Measurements from ENCODE around the gene GAREM2.
"Not testable (repeated sequence)": the region's sequence is repeated elsewhere in the genome, so short reads cannot be mapped to it uniquely, and the experiment has no call there.

The GAREM2 gene

DNA sequence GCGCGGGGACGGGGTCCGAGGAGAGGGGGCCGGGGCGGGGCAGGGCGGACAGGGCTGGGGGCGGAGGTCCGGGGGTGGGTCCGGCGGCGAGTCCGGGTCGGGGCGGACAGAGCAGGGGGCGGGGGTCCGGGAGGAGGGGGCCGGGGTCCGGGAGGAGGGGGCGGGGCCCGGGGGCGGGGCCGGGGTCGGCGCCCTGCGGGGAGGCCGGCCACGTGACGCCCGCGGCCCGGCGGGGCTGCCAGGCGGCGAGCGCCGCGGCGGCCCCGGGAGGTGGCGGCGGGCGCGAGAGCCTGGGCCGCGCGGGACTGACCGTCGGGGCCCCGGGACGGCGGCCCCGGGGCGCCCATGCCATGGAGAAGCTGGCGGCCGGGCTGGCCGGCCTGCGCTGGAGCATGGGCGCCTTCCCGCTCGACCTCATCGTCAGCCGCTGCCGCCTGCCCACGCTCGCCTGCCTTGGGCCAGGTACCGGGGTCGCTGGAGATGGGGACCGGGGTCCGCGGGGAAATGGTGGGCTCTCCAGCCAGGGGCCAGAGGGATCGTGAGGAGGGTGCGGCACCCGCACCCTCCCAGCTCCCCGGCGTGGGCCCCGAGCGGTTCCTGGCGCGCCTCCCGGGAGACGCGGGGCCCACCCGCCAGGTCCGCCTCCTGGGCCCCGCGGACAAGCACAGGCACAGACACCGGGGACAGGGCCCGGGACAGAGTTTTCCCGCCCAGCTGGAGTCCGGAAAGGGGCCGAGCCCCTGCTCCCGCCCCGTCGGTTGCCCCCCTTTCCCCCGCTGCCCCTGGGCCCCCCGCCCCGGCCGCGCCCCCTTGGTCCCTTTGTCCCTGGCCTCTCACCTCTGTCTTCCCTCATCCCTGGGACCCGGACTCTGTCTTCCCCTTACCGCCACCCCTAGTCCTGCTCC is at the start of gene GAREM2:
GAREM2 (plus strand) TSS at position 218 of the 905 bp plus-strand sequence; CDS start at position 351, 133 bp downstream.
- no peak for DNase-seq

DNA sequence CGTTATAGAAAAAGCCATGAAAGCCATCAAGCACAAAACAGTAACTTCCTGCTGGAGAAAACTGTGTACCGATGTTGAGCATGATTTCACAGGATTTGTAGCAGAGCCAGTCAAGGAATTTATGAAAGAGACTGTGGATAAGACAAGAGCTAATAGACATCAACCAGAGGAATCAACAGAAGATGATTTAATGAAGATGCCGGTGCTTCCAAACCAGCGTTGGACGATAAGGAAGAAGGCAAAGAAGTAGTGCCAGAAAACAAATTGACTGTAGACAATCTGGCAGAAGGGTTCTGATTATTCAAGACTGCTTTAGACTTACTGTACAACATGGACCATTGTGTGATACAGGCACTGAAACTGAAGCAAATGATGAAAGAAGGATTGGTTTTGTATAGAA is 49.5 kb upstream of the GAREM2 start:
- DNase-seq = no peak

DNA sequence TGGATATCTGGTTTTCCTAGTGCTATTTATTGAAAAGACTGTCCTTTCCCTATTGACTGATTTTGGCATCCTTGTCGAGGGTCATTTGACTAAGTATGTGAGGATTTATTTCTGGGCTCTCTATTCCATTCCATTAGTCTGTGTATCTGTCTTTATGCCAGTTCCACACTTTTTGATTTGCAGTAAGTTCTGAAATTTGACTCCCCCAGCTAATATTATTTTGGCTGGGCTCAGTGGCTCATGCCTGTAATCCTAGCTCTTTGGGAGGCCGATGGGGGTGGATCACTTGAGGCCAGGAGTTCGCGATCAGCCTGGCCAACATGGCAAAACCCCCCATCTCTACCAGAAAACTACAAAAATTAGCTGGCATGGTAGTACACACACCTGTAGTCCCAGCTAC is 46.8 kb upstream of the GAREM2 start:
- DNase-seq = no peak

DNA sequence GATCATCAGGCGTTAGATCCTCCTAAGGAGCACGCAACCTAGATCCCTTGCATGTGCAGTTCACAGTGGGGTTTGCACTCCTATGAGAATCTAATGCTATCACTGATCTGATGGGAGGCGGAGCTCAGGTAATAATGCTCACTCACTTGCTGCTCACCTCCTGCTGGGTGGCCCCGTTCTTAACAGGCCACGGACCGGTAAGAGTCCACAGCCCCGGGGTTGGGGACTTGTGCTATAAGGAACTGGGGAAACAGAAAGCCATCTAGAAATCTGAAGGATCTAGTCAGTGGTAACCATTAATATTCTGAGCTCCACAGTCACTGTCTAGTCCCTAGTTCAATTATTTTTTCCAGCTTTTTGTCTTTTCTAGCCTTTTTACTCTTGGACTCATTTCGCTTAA is 44.7 kb upstream of the GAREM2 start:
- DNase-seq = no peak

DNA sequence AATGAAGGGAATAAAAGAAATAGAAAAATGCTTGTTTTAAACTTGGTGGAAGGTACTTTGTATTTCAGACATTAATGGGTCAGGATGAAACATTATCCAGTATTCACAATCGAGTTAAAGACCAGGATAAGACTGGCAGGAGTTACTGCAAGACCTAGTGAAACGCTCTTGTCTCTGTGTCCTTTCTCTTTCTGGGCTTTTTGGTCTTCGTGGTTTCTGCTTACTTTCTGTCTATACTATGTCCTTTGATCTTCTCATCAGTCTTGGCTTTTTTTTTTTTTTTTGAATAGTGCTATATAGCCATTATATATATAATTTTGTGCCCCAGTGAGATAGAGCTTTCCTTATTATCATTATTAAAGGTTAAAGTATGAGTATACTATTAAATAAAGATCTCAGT is 42.1 kb upstream of the GAREM2 start:
- DNase-seq = no peak

DNA sequence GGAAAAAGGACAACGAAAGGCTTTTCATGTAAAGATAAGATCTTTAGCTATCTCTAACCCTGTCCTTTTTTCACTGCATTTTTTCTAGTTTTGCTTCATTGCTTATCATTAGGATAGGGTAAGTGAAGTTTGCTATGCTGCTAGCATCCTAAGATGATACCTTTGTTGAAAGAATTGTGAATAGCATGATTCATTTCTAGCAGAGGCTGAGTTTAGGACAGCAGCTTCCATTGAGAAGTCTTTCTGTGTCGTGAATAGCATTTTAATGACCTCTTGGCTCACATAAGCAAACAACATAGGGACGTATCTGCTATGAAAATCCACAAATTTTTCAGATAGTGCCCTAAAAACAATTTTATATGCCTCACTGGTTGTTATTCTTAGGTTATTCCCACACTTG is 36.4 kb upstream of the GAREM2 start:
- DNase-seq = no peak

DNA sequence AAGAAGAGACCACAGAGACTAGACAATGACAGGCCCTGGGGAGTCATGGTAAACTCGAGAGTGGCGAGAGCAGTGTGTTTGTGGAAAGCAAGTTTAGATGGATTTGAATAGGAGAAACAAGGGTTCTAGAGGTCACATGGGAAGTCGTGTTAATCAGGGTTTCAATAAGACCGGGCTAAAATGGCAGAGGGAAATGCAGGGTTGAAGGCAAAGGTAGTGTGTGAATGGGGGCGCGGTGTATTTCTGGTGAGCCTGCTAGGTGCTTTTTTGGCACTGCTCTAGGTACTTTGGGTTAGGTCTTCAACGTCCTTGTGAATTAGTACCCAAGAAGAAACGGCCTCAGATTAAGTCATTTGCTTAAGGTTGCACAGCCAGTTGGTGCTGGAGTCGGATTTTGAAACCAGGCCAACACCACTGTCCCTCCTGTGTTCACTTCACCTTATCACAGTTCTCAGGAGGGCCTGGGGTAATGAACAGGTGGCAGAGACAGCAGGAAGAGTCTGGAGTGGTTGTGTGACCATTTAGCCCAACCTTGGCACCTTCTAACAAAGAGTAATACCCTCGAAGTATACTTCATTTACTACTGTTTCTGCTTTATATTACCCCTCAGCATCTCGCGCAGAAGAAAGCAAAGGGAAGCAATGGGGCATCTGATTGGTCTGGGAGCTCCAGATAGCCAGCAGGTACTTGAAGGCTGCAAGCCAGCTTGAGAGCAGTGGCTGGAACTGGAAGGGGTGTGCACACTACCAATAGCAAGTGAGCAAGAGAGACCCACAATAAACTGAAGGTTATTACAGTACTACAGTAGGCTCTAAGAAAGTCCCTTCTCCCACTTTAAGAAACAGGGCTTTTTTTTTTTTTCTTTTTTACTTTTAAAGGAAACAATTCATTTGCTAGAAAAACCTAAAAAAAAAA is 33.4 kb upstream of the GAREM2 start:
- no peak for DNase-seq

DNA sequence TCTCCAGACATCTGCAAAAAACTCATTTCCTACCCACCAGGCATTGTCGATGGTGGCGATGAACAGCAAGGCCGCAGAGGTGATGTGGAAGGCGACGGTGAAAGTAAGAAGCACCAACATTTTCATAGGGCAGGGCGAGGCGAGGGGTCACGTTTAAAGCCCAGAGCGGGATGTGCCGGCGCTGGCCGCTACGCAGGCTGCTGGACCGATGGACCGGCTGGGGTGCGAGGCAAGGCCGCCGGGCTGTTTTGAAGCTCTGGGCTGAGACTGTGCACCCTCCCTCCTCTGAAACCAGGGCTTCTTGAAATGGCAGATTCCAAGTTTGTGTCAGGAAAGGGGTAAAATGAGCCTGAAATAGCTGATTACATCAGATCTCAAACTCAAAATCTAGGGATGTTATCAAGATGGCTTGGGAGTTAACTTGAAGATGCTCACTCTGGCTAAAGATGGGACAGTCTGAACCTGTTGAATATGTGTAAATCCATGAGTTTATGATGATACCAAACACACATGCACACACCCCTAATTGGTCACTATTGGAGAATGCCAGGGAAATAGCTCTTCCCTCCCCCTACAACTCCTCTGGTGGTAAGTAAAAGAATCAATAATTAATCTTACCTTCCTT is 31.6 kb upstream of the GAREM2 start:
- no peak for DNase-seq

DNA sequence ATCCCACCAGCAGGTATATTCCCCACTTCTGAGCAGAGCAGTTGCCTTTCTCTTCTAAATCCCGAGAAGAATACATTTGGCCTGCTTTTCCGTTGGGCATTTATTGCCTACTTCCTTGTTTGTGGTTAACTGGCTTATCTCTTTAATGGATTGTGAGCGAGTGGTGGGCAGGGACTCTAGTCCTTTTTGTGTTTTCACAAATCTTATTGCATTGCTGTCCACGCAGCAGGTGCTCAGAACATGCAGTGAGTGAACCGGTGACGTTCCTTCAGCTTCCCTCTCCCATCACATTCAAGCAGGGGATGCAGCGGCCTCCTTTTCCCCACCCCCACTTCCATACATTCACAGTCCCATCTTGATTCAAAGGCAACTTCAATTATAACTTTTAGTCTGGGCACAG is 28.9 kb upstream of the GAREM2 start:
- no peak for DNase-seq

DNA sequence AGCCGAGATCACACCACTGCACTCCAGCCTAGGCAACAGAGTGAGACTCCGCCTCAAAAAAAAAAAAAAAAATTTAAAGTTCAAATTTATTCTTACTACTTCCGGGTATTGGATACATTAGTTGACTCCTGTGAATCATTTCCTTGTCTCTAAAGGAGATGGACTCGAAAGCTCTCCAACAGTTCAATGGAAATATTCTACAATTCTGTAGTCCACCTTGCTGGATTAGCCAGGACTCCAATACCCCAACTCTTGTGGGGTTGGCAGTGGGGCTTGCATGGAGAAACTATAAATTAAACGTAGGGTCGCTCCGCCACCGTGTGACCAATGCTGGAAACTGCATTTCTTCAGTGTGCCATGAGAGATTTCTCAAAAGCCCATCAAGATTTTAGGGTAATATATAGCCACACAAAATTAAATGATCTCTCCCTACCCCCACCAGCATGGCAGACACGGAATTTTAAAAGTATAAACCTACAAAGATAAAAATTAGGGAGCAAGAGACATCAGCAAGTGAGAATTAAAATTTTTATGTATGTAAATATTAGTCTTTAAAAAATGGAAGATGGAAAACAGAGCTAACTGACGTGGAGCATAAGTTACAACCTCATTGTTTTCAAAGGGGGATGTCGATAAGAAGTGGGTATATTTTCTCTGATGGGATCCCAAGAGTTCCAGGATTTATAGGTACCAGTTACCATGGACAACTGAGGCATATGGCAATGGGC is 27.8 kb upstream of the GAREM2 start:
- peak; percentile 30 for DNase-seq

DNA sequence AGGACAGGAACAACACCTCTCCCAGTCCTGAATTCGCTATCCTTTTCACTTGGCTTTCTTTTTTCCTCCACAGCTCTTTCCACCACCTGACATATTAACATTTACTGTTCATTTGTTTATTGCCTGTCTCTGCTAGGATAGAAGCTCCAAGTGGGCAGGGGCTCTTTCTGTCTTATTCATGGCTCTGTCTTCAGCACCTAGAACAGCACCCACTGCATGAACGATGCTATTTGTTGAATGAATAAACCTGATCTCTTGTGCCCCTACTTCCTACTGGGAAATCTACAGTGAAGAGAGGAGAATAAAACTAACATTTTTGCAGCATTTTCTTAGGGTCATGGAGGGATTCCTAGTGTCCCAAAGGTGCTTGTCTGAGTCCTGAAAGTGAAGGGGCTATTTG is 24.4 kb upstream of the GAREM2 start:
- DNase-seq = no peak

DNA sequence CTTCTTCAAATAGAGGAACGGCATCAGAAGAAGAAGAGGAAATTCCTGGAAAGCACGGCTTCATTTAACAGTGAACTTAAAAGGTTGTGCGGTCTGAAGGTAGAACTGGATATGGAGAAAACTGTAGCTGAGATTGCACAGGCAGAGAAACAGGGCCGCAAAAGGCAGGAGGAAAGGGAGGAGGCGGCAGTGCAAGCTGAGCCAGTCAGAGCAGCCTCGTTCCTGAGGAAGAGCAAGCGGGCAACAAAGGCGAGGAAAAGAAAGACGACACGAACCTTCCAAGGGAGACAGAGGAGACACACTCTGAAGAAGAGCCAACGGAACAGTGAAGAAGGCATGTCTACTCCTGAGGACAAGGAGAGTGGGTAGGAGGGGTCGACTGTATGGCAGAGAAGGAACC is 22.6 kb upstream of the GAREM2 start:
- DNase-seq = no peak

DNA sequence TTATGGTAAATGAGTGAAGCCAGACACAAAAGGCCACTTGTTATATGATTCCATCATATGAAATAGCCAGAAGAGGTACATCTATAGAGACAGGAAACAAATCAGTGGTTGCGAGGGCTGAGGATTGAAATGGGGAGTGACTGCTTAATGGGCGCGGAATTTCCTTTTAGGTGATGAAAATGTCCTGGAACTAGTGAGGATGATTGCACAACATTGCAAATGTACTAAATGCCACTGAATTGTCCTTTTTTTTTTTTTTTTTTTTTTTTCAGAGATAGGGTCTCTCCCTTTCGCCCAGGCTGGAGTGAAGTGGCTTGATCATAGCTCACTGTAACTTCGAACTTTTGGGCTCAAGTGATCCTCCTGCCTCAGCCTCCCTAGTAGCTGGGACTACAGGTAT is 15.3 kb upstream of the GAREM2 start:
- no peak for DNase-seq

DNA sequence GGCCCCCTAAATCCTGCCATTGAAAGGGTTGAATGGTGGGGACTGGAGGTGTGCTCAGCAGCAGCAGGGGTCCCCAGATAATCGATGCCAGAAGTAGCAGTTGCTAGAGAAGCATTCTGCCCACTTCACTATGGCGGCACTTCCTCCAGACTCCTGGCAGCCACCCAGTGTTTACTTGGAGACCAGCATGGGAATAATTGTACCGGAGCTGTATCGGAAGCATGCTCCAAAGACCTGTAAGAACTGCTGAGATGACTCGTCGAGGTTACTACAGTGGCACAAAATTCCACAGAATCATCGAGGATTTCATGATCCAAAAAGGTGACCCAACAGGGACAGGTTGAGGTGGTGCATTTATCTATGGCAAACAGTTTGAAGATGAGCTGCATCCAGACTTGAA is 11.0 kb upstream of the GAREM2 start:
- DNase-seq = no peak

DNA sequence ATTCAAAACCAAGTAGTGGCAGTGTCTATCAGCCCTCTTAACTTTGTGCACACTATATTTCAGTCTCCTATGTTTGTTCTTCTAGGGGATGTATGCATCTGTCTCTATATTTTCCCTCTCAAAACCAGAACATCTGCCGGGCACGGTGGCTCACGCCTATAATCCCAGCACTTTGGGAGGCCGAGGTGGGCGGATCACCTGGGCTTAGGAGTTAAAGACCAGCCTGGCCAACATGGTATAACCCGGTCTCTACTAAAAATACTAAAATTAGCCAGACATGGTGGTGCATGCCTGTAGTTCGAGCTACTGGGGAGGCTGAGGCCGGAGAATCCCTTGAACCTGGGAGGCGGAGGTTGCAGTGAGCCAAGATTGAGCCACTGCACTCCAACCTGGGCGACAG is 9.9 kb upstream of the GAREM2 start:
- DNase-seq = no peak

DNA sequence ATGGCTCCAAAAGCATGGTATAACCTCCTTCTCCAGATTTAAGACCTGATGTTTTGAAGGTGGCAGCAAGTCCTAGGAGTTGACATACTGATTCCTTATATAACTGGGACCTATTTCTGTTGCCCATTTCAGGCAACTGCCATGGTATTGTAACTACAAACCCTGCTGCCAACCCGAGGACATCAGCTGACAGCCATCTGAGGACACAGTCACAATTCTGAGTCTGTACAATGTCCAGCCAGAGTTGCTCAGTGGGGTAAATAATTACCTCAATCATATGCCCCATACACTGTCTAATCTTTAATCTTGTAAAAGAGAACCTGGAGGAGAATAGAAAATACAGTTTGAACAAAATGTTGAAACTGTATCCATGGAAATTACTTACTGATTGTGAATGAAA is 8.7 kb upstream of the GAREM2 start:
- no peak for DNase-seq

DNA sequence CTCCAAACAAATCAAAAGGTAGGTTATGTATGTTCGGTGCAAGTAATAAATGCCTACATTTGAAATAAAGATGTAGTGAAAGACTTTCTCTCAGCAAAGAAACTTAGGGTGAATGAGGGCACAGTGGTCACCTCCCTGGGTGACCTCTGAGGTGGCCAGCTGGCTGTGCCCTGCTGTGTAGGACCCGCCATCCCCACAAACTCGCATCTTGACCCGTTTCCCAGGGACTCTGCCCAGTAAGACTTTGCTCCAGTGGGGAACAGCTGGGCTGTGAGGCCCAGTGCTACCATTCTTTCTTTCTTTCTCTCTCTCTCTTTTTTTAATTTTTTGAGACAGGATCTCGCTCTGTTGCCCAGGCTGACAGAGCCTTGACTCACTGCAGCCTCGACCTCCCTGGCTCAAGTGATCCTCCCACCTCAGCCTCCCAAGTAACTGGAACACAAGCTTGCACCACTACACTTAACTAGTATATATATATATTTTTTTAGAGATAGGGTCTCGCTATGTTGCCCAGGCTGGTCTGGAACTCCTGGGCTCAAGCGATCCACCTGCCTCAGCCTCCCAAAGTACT is 8.2 kb upstream of the GAREM2 start:
- DNase-seq = no peak

DNA sequence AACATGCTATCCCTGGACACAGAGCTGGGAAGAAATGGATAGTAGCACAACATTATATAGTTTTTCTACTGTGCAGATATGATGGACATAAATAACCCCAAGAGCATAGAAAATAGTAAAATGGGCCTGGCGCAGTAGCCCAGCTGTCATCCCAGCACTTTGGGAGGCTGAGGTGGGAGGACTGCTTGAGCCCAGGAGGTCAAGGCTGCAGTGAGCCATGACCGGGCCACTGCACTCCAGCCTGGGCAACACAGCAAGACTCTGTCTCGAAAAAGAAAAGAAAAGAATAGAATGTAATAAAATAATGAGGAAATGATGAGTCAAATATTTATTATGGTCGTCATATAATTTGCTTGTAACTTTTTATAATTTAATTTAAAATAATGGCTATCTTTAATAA is 7.5 kb upstream of the GAREM2 start:
- DNase-seq = no peak

DNA sequence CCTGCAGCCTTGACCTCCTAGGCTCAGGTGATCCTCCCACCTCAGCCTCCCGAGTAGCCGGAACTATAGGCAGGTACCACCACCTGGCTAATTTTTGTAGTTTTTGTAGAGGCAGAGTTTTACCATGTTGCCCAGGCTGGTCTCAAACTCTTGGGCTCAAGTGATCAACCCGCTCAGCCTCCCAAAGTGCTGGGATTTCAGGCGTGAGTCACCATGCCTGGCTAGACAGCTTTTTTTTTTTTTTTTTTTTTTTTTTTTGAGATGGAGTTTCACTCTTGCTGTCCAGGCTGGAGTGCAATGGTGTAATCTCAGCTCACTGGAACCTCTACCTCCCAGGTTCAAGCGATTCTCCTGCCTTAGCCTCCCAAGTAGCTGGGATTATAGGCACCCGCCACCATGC is 6.3 kb upstream of the GAREM2 start:
- DNase-seq = not testable (repeated sequence)

DNA sequence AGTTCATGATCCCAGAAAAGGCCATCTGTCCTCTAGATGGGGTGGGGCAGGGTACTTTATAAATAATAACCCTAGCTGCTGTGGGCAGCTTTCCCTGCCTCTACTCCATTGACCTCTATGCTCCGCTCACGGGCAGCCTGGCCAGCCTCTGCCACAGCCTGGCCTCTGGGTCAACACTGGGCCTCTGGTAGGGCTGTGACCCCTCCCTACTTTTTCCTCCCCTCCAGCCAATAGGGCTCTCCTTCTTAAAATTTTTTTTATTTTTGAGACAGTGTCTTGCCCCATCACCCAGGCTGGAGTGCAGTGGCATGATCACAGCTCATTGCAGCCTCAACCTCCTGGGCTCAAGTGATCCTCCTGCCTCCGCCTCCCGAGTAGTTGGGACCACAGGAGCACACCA is 4.1 kb upstream of the GAREM2 start:
- DNase-seq = no peak

DNA sequence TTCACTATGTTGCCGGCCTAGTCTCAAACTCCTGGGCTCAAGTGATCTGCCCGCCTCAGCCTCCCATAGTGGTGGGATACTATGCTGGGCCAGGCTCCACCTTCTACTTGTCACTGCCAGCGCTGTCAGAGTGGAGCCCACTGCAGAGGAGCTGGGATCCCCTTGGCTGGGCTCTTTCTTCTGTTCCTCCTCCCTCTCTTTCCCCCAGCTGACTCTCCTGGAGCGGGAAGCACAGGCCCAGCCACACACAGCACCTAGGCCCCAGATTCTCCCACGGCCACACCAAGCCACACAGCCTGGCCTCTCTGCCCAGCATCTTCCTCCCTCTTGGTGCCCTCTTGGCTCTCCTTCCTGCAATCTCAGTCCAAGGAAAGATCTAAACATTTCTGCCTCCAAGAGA is 3.7 kb upstream of the GAREM2 start:
- DNase-seq = no peak

DNA sequence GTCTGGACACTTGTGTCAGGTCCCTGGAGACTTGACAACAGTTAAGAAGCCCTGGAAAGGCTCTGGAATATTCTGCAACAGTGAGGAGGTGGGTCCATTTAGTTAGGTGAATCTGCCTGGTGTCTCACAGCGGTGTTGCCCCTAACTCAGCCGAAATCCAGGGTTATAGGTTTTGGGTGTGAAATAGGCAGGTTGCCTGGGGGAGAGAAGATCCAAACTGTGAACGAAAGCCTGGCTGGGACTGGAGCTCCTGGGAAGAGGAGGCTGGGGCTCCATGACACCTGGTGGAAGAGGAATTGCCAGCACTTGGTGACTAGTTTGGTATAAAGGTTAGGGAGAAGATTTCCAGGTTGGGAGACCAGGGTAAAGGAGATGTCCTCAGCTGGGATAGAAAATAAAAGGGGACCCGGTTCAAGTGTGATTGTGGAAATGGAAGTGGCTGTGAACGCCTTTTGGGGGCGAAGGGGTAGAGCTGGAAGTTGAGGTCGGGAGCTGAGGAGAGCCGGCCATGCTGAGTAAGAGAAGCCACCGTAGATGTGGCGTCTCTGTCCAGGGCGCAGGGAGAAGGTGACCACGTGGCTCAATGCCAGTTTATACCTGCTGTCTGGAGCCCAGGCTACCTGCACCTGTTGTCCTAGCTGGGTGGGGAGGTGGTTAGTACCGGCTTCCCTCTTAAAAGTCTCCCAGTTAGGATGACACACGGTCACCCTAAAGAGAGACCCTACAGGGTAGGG is 3.0 kb upstream of the GAREM2 start:
- DNase-seq = no peak

Measured in NCI-H748 treated with DMSO at 0.1 percent for 48 hours (cell line).